Measurements from ENCODE around the gene GBF1.

GRCh38 chr10:102423372-102423968, 178.1 kb downstream of the GBF1 start:
- TF ChIP-seq CTCF (IDR thresholded peaks at IDR 0.05 in 4 of 5, conservative IDR thresholded peaks at IDR 0.05 in 1 of 5) (no peak), POLR2A (IDR thresholded peaks at IDR 0.05) (no peak)

Measured in gastrocnemius medialis (tissue), 4 donors.